Activated CD4-positive, alpha-beta T cell treated with anti-CD3 and anti-CD28 coated beads for 48 hours (primary cell): ENCODE data around the gene LRCH3.
A peak's percentile ranks its signal among the peaks of the same experiment; 100 is the strongest.

Experiments used
- DNase-seq: peaks from one replicate; pipeline ENCODE4 v3.0.0-alpha.2; 2020

Gene LRCH3

DNA sequence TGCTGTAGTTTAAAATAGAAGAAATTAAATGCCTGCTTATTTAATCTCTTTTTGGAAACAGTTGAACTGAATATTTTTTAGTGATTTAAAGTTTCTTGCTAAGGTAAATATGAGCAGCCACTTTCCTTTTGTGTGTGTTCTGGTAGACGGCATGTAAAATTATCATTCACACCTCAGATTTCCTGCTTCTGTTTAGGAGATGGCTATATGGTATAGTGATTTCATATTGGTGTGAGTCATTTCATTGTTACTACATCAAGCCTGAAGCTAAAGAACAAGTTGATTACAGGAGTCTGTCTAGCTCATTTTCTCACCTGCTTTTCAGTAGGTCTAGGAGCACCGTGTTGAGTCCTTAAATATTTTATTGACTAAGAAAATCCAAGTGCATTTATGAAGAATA lies 2.2 kb downstream of the LRCH3 start:
- no peak for DNase-seq

DNA sequence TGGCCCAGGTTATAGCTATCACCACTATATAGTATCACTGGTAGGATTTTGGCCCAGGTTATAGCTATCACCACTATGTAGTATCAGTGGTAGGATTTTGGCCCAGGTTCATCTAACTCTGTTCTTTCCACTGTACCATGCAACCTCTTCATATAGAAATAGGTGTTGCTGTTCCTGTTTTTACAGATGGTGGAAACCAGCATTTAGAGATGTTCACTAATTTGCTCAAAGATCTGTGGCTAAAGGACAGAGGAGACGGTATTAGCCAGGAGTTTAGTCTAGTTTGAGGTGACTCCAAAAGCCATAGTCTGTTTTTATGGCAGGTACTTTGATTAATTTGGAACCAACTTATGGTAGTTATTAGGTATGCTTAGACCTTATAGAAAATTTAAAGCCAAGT lies 3.1 kb downstream of the LRCH3 start:
- no peak for DNase-seq

DNA sequence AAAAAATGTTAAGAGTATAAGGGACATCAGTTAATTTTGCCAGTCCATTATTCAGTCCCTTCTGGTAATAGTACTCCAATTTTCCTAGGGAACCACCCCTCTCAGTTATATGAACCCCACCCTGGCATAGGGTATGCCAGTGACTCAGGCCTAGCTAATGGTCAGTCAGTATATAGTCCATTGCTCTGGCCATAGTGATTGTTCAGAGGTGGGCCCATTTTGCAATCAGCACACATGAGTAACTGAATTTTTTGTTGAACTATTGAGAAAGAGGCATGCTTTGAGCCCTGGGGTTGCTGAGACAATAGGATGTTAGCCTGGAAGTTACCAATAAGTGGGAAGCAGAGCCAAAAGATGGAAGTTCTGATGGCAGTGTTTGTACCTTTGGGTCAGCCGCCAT lies 4.1 kb downstream of the LRCH3 start:
- no peak for DNase-seq

DNA sequence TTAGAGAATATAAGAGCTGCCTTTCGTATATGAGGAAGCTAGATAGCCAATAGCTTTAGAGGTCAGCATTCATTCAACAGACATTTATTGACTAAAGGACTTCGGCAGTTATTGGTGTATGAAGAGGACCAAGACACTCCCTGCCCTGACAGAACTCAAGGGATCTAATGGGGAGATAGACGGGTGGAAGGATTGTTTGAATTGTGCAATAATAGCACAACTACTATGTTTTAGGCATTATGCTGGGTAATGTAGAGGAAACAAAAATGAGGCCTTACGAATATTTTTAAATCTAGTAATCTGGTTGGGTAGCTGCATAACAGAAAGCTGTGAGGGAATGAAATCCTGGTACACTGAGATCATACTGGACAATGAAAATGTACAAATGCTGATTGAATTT lies 5.0 kb downstream of the LRCH3 start:
- DNase-seq, result no peak

DNA sequence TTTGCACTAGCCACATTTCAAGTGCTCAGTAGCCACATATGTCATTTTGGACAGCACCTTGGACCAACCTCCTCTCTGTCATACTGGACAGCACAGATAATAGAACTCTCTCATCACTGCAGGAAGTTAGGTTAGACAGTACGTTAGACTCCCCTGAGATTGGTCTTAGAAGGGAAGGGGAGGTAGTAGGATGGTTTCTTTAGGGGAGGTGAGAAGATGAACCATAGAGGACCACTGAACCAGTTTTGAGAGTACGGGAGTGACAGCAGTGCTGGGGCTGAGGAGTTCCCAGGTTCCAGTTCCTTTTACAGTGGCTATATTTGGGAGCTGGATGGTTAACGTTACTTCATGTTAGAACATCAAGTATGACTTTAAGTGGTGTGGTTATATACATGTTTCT lies 7.8 kb downstream of the LRCH3 start:
- no peak for DNase-seq

DNA sequence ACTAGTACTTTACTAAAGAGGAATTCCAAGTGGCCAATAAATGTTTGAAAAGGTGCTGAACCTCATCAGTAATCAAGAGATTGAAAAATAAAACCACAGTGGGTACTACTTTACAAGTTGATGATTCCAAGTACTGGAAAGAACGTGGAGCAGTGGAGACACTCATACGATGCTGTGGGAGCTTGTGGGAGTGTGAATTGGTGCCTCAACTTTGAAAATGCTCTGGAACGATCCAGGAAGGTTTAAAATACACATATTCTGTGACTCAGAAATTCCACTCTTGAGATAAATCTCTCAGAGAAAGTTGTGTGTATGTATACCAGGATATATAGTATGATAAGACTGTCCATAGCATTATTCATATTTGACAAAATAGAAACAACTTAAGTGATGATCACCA lies 9.3 kb downstream of the LRCH3 start:
- DNase-seq, result no peak

DNA sequence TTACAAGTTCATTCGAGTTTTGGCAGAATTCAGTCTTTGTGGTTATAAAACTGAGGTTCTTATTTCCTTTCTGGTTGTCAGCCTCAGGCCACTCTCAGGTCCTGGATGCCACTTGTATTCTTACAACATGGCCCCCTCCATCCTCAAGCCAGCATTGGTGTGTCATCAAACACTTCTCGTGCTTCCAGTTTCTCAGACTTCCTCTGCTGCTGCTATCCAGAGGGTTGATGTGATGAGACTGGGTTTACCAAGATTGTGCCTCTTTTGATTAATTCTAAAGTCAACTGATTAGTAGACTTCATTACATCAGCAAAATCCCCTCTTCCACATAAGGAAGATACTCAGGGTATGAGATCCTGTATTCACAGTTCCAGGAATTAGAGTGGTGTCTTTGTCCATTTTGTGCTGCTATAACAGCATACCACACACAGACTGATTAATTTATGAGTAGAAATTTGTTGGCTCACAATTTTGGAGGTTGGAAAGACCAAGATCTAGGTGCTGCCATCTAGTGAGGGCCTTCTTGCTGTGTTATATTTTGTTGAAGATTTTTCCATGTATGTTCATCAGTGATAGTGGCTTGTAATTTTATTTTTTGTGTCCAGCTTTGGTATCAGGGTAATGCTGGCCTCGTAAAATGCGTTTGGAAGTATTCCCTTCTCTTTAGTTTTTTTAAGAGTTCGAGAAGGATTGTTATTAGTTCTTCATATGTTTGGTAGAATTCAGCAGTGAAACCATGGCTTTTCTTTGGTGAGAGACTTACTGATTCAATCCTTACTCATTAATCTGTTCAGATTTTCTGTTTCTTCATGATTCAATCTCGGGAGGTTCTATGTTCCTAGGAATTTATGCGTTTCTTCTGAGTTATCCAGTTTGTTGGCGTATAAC lies 11.1 kb downstream of the LRCH3 start:
- DNase-seq, result peak; percentile 31

DNA sequence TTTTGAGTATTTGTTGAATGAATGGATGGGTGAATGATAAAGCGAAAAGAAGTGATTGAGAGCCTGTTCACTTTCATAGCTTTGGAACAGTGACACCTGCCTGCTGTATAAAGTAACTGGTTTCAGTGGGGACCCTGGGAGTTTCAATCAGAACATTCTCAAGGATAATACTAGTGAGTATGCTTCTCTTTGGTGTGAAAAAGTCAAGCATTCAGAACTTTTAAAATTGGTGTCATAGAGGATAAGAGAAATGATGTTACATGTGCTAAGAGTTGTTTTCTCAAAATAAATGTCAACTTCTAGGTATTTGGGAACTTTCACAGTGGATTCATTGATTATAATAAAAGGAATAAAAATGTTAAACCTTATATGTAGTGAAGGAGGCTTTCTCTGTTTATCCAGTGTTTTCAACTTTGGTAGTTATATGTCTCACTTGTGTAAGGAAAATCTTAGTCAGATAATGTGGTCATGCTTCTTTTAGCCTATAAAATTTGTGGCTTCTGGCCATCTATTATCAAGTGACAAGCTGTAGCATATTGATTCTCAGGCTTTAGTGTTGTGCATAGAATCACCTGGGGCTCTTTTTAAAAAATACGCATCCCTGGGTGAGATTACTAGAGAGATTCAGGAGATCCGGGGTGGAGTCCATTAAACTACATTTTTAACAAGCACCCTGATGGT lies 11.9 kb downstream of the LRCH3 start:
- no peak for DNase-seq

DNA sequence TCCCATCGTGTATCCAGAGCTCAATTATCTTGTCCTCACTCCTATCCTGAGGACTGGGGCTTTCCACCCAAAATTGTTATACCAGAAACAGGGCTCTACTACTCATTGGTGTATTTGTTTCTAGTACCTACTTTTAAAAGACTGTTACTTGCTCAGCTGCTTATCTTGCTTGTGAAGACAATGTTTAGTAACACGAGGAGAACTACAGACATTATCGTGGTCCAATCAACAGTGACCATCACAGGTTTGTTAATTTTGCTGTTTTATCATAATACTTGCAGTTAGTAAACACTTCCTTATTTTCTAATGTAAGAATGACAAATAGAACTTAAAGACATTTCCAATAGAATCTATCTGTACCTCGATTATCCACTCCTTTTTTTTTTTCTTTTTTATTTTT lies 13.5 kb downstream of the LRCH3 start:
- DNase-seq, result no peak

DNA sequence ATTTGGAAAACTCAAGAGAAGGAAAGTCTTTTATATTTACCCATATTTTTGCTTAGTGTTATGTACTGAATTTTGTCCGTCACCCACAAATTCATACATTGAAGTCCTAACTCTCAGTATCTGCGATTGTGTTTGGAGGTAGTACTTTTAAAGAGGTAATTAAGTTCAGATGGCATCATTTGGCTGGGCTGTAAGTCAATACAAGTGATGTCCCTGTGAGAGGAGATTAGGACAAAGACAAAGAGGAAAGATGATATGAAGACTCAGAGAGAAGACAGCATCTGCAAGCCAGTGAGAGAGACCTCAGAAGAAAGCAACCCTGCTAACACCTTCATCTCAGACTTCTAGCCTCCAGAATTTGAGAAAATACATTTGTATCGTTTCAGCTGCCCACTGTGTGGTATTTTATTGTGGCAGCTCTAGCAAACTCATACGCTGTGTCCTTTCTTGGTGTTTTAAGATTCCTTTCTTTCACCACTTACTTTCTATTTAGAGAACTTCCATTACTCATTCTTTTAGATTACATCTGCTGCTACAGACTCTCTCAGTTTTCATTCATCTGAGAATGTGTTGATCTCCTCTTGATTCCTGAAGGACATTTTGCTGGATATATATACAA lies 17.0 kb downstream of the LRCH3 start:
- DNase-seq, result no peak

DNA sequence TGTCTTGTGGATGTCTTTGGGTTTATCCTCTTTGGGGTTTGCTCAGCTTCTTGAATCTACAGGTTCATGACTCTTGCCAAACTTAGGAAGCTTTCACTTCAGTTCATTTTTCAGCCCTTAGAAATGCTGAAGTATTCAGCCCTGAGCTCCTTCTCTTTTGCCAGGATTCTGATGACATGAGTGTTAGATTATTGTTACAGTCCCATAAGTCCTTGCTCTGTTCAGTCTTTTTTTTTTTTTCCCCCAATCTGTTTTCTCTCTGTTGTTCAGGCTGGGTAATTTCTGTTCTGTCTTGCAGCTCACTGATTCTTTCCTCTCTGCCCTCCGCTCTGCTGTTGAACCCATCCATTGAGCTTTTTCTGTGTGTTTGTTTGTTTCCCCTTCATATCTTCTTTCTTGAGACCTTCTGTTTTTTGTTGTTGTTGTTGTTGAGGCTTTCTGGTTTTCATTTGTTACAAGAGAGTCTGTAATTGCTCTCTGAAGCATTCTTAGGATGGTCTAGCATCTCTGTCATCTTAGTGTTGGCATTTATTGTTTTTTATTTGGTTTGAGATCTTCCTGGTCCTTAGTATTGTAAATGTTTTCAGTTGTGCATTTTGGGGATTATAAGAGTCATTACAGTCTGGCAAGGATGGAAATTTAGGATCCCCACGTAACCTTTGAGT lies 18.4 kb downstream of the LRCH3 start:
- no peak for DNase-seq

DNA sequence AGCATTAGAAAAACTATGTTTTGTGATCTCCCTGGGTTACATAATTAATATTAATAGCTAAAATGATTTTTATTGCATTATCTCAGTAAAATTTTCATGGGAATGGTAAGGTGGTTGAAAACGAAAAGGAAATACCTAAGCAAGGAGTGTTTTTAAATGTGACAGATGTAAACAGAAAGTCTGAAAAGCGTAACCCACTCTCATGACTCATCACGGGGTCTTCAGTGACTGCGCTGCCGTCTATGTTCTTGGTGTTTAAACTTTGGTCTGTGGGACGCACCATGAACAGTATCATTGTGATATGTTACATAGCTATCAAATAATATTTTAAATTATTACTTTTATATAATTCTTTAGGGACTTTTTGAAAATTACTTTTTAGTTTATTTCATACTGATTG lies 19.8 kb downstream of the LRCH3 start:
- DNase-seq, result no peak

DNA sequence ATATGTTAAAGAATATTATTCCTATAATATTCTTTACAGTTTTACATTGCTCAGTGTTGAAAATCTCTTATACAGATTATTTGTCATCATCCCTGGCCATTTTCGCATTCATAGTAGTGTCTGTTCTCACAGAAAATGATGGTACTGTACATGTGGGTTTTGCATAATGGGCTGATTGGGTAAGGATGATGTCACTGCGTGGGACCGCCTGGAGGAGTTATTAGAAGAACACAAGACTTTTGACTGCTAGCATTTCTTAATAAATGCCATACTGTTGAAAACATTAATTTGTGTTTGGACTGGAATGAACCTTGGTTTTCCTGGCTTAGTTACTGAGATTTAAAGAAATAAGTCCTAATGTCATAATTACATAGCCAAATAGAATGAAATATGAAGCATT lies 20.3 kb downstream of the LRCH3 start:
- no peak for DNase-seq

DNA sequence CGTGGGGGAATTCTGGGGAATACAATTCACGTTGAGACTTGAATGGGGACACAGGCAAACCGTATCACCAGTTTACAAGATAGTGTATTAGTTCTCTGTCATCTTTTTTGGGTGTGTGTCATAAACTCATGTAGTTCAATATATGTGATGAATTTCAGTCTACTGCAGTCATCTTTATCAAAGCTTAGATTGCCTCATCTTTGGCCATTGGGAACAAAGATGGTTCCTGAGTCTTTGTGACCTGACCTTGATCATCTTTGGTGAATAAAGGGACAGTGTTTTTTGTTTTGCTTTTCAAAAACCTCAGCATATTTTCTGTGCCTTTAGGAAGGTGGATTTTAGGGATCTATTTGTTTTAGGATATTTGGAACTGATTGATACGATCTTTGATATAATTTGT lies 23.3 kb downstream of the LRCH3 start:
- no peak for DNase-seq

DNA sequence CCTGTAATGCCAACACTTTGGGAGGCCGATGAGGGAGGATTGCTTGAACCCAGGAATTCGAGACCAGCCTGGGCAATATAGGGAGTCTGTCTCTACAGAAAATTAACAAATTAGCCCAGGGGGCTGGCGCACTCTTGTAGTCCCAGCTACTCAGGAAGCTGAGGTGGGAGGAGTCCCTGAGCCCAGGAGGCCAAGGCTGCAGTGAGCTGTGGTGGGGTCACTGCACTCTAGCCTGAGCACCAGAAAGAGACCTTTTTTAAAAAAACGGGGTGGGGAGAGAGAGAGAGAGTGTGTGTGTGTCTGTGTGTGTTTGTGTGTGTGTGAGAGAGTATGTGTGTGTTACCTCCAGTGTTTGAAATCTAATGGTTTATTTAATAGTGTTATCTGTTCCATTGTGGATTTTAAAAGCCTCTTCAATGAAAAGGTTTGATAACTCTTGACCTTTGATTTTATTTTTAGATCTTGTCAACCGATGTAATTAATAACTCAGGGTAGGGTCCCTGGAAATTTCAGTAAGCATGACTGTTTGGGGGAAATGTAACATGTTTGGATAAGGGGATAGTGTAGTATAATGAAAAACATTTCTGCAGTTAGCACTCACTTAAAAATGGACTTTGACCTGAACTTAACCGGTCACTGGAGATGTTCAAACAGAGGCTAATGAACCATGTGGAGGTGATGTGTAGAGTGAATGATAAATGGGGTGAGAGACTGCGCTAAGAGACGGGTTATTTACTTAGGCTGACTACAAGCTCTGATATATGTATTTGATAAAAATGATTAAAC lies 29.7 kb downstream of the LRCH3 start:
- DNase-seq, result no peak

DNA sequence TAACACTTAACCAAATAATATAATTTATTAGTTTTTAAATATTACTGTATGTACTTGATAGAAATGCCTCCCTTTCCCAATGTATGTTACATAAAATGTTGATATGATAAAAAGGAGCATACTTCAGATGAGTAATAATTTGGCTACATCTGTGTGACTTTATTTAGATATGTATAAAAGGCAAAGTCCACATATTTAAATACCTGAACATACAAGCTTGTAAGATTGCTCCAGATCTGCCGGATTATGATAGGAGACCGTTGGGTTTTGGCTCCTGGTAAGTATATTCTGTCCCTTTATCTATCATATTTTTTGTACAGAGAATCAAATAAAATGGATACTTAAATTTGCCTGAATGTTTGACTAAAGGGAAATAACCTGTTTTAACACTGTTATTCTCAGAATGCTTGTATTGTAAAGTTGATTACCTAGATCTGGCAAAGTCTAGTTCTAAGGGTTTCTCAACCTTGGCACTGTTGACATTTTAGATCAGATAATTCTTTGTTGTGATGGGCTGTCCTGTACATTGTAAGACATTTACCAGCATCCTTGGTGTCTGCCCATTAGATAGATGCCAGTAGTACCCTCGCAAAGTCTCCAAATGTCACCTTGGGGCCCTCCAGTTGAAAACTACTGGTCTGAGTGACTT lies 38.5 kb downstream of the LRCH3 start:
- DNase-seq, result no peak

DNA sequence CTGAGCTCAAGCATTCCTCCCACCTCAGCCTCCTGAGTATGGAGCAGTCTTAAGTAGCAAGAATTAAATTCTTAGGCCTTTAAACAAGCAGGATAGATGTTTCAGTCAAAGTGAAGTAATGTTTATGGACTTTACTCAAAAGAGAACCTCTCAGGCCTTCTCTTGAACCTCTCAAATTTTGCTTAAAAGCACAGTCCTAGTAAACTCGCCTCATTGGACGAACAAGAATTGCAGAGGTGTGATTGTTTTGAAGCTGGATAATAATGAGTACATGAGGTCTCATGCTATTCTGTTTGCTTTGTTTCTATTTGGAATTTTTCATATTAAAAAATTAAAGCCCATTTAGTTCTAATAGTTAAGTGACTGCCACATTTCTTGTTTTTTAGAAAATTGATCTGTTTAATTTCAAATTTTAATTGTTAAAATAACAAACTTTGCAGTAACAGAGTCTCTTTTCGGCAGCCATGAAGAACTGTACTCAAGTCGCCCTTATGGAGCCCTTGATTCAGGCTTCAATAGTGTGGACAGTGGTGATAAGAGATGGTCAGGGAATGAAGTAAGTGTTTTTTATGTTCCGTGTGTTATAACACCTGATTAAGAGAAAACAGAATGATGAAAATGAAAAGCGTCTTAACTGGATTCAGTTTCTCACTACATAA lies 39.4 kb downstream of the LRCH3 start:
- no peak for DNase-seq

DNA sequence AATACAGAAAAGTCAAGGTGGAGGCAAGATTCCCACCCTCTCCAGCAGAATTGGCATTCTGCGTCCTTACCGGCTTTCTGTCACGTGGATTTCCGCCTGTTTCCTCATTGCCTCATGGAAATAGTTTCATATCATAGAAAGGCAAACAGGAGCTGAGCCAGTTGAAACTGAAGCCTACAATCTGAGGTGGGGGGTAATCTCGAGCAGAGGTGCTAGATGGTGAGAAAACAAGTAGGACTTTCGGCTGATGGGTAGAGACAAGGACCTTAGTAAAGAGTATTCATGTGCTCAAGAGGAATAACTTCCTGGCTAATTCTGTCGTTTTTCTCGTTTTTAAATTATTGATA lies 39.9 kb downstream of the LRCH3 start:
- DNase-seq, result no peak

DNA sequence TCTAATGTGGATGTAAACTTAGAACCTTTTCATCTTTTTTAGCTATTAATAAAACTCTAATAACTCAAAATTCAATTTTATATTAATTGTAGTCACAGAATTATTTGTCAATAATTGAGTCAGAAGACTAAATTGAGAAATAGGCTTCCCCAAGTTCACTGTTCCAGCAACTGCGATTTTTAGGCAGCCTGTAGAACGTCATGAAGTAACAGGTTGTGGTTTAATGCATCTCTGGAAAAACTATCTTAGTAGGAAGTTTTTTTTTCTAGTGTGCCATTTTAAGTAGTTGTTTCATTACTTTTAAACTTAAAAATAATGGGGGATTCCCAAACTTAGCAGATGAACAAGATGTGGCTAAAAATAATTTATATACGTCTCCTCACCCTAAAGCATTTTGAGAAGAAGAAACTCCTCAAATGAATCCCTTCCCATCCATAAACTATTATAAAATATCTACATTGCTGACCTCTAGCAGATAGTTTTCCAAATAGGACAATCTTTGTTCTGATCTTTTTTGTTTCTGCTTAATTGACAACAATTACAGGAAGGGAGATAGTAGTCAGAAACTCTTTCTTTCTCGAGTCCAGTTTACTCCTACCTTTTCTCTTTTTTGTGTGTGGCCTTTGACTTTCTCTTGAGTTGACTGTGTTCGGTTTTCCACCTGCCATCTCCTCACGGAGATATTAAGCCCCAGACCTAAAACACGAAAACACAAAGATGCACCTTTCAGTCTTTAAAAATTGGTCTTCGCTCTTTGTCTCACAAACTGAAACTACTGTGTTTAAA lies 43.1 kb downstream of the LRCH3 start:
- no peak for DNase-seq

DNA sequence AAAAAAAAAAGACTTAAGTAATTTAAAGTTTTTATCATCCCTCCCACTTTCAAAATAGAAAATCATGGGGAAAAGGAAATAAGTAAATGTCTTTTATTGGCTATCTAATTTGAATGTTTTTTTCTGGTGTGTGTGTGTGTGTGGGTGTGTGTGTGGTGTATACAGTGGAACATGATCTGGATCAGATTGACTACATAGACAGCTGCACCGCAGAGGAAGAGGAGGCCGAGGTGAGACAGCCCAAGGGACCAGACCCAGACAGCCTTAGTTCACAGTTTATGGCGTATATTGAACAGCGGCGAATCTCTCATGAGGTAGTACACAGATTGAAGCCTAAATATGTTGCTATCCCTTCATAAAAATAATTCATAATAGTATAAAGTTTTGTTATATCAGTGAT lies 44.5 kb downstream of the LRCH3 start:
- DNase-seq, result no peak

DNA sequence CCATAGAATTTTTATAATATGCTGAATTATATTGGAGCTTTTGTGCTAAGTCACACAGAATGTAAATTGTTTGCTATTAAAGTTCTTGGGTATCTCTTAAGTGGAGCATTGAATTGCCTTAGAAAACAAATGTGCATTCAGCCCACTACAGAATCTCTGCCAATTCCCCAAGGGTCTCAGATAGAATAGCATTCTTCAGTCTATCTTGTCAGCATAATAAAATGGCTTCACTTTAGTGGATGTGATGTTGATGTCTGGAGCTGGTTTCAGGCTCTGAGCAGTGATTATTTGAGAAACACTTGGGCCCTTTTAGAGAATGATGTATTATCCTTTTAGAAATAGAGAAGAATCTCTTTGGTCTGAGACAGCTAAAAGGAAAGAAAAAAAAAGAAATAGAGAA lies 45.2 kb downstream of the LRCH3 start:
- DNase-seq, result no peak
